ENCODE data around the gene SLC35D3.

DNA sequence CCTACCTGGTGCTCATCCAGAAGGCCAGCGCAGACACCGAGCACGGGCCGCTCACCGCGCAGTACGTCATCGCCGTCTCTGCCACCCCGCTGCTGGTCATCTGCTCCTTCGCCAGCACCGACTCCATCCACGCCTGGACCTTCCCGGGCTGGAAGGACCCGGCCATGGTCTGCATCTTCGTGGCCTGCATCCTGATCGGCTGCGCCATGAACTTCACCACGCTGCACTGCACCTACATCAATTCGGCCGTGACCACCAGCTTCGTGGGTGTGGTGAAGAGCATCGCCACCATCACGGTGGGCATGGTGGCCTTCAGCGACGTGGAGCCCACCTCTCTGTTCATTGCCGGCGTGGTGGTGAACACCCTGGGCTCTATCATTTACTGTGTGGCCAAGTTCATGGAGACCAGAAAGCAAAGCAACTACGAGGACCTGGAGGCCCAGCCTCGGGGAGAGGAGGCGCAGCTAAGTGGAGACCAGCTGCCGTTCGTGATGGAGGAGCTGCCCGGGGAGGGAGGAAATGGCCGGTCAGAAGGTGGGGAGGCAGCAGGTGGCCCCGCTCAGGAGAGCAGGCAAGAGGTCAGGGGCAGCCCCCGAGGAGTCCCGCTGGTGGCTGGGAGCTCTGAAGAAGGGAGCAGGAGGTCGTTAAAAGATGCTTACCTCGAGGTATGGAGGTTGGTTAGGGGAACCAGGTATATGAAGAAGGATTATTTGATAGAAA is 2.0 kb downstream of the SLC35D3 start:
- TF ChIP-seq, protein P1, sequence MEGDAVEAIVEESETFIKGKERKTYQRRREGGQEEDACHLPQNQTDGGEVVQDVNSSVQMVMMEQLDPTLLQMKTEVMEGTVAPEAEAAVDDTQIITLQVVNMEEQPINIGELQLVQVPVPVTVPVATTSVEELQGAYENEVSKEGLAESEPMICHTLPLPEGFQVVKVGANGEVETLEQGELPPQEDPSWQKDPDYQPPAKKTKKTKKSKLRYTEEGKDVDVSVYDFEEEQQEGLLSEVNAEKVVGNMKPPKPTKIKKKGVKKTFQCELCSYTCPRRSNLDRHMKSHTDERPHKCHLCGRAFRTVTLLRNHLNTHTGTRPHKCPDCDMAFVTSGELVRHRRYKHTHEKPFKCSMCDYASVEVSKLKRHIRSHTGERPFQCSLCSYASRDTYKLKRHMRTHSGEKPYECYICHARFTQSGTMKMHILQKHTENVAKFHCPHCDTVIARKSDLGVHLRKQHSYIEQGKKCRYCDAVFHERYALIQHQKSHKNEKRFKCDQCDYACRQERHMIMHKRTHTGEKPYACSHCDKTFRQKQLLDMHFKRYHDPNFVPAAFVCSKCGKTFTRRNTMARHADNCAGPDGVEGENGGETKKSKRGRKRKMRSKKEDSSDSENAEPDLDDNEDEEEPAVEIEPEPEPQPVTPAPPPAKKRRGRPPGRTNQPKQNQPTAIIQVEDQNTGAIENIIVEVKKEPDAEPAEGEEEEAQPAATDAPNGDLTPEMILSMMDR (conservative IDR thresholded peaks at IDR 0.05 in 1 of 2, IDR thresholded peaks at IDR 0.05 in 1 of 2; ENCODE audit: low read depth in 1 of 2, low read length in 2 of 2) = no peak
- no peak for TF ChIP-seq EZH2 (IDR thresholded peaks at IDR 0.05; ENCODE audit: low read length, missing control alignments)

Data from fibroblast of lung (primary cell).